Measurements from ENCODE around the gene MTMR4. TPM values are rescaled to one million over a fixed set of nuclear protein-coding genes. Genes with fewer than 3 reads are reported as not detected.

The MTMR4 gene
- total RNA-seq, 1 experiment from 2014 or later: 67.2 TPM

- DNase-seq (ENCODE audit: low read depth, low spot score): no peak
- RAD21 ChIA-PET (ENCODE audit: low non-redundant PET in 1 of 2, low total read pairs in 2 of 2, uncharacterized antibody in 2 of 2, unreplicated experiment in 2 of 2): interaction anchor here in 1 of 2 experiments (1.4 kb wide), 1 partner anchor 9 kb away, joined by 3 read pairs; no protein-coding TSS in a partner anchor
- CTCF ChIA-PET: interaction anchor here (4.3 kb wide), 1 partner anchor 9 kb away, joined by 15 read pairs; no protein-coding TSS in a partner anchor
- no peak overlapping the region for H3K27ac ChIP-seq (ENCODE audit: low read depth, low read length)
- no peak for ATAC-seq
- H3K4me2 ChIP-seq (ENCODE audit: low read length): no peak overlapping the region
- H3K4me3 ChIP-seq (replicated peaks in 1 of 2; ENCODE audit: low read depth in 1 of 2, low read length in 2 of 2): no peak overlapping the region
- POLR2A ChIA-PET: interaction anchor here (0.6 to 4.6 kb wide), 4 partner anchors 10 to 146 kb away, joined by 3 to 29 read pairs (median 4); no protein-coding TSS in a partner anchor
- peaks cover 8 to 15% of the 10 kb centered on the region in 2 experiments; a peak in 3 of 4 replicates for H3K4me1 ChIP-seq (ENCODE audit: control insufficient read depth in 1 of 2, insufficient read depth in 2 of 2, low read length in 2 of 2)
- H3K9ac ChIP-seq (ENCODE audit: low read length): no peak overlapping the region
- H3K9me2 ChIP-seq (ENCODE audit: insufficient read depth): no peaks in the 10 kb centered on the region
- H2AFZ ChIP-seq (ENCODE audit: low read depth, low read length, poor library complexity, severe bottlenecking): no peak overlapping the region
- H3K9me3 ChIP-seq (ENCODE audit: control insufficient read depth in 1 of 2, insufficient read depth in 1 of 2, low read depth in 1 of 2, low read length in 2 of 2): no peaks in the 10 kb centered on the region
- no peaks in the 10 kb centered on the region for H3K36me3 ChIP-seq (ENCODE audit: control insufficient read depth in 1 of 2, insufficient read depth in 2 of 2, low read length in 2 of 2)
- H3K79me2 ChIP-seq (ENCODE audit: insufficient read depth, low read length): no peaks in the 10 kb centered on the region
- no peaks in the 10 kb centered on the region; the same call in 1 of the 2 replicates for H3K27me3 ChIP-seq (ENCODE audit: insufficient read depth, low read length)
- no peak for TF ChIP-seq ELF1 (IDR thresholded peaks at IDR 0.05; ENCODE audit: borderline replicate concordance, low read depth)
- TF ChIP-seq EGR1 (IDR thresholded peaks at IDR 0.05; ENCODE audit: low read depth): no peak
- TF ChIP-seq SP1 (IDR thresholded peaks at IDR 0.05; ENCODE audit: low read depth): no peak
- TF ChIP-seq, protein P1, sequence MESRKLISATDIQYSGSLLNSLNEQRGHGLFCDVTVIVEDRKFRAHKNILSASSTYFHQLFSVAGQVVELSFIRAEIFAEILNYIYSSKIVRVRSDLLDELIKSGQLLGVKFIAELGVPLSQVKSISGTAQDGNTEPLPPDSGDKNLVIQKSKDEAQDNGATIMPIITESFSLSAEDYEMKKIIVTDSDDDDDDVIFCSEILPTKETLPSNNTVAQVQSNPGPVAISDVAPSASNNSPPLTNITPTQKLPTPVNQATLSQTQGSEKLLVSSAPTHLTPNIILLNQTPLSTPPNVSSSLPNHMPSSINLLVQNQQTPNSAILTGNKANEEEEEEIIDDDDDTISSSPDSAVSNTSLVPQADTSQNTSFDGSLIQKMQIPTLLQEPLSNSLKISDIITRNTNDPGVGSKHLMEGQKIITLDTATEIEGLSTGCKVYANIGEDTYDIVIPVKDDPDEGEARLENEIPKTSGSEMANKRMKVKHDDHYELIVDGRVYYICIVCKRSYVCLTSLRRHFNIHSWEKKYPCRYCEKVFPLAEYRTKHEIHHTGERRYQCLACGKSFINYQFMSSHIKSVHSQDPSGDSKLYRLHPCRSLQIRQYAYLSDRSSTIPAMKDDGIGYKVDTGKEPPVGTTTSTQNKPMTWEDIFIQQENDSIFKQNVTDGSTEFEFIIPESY (IDR thresholded peaks at IDR 0.05; ENCODE audit: extremely low read depth, insufficient replicate concordance, low read length): no peak
- TF ChIP-seq EZH2phosphoT487 (IDR thresholded peaks at IDR 0.05; ENCODE audit: borderline replicate concordance): no peak
- TF ChIP-seq POLR2AphosphoS5 (IDR thresholded peaks at IDR 0.05; ENCODE audit: low read depth, low read length): no peak
- intact Hi-C loops (cut with micrococcal nuclease): no loop called here
- no peaks in the 10 kb centered on the region for H4K20me1 ChIP-seq (ENCODE audit: insufficient read depth)
- BruUV-seq (replicated peaks): no TSS peak
These were observed 13.5 kb upstream of the MTMR4 start for GRCh38 chr17:58527949-58528348.

GRCh38 chr17:58527306-58527705, 12.9 kb upstream of the MTMR4 start:
- no peak for DNase-seq (ENCODE audit: low read depth, low spot score)
- CTCF ChIA-PET: interaction anchor here (4.3 kb wide), 1 partner anchor 9 kb away, joined by 15 read pairs; no protein-coding TSS in a partner anchor
- POLR2A ChIA-PET: interaction anchor here (0.6 to 1.5 kb wide), 3 partner anchors 9 to 147 kb away, joined by 3 to 6 read pairs (median 3); no protein-coding TSS in a partner anchor
- TF ChIP-seq EGR1 (IDR thresholded peaks at IDR 0.05; ENCODE audit: low read depth): no peak
- TF ChIP-seq CTCF (IDR thresholded peaks at IDR 0.05 in 2 of 3, conservative IDR thresholded peaks at IDR 0.05 in 1 of 3; ENCODE audit: borderline replicate concordance in 1 of 3, insufficient read depth in 1 of 3, low read depth in 2 of 3, low read length in 2 of 3): peak in 2 of 3 experiments; percentile 35 to 46; a peak in 3 of 6 replicates
- no peak for TF ChIP-seq RAD21 (IDR thresholded peaks at IDR 0.05; ENCODE audit: low read depth)
- no peak for TF ChIP-seq CBX3 (IDR thresholded peaks at IDR 0.05; ENCODE audit: low read depth)
- no peak for TF ChIP-seq ELF1 (IDR thresholded peaks at IDR 0.05; ENCODE audit: borderline replicate concordance, low read depth)
- no peak for TF ChIP-seq SRF (IDR thresholded peaks at IDR 0.05; ENCODE audit: low read depth)
- no peak for TF ChIP-seq SIN3A (IDR thresholded peaks at IDR 0.05; ENCODE audit: low read depth)
- no peak overlapping the region for H3K27ac ChIP-seq (ENCODE audit: low read depth, low read length)
- H3K9me2 ChIP-seq (ENCODE audit: insufficient read depth): no peaks in the 10 kb centered on the region
- ATAC-seq: no peak
- no peak overlapping the region for H3K4me2 ChIP-seq (ENCODE audit: low read length)
- no TSS peak for BruUV-seq (replicated peaks)
- no peaks in the 10 kb centered on the region for H3K27me3 ChIP-seq (ENCODE audit: insufficient read depth, low read length)
- no peak overlapping the region for H2AFZ ChIP-seq (ENCODE audit: low read depth, low read length, poor library complexity, severe bottlenecking)
- RAD21 ChIA-PET (ENCODE audit: low non-redundant PET in 1 of 2, low total read pairs in 2 of 2, uncharacterized antibody in 2 of 2, unreplicated experiment in 2 of 2): interaction anchor here in 1 of 2 experiments (1.4 kb wide), 1 partner anchor 8 kb away, joined by 3 read pairs; no protein-coding TSS in a partner anchor
- no peaks in the 10 kb centered on the region for H3K9me3 ChIP-seq (ENCODE audit: control insufficient read depth in 1 of 2, insufficient read depth in 1 of 2, low read depth in 1 of 2, low read length in 2 of 2)
- H4K20me1 ChIP-seq (ENCODE audit: insufficient read depth): no peaks in the 10 kb centered on the region
- no peaks in the 10 kb centered on the region for H3K79me2 ChIP-seq (ENCODE audit: insufficient read depth, low read length)
- peaks cover 6 to 10% of the 10 kb centered on the region in 2 experiments; a peak in 3 of 4 replicates for H3K4me1 ChIP-seq (ENCODE audit: control insufficient read depth in 1 of 2, insufficient read depth in 2 of 2, low read length in 2 of 2)
- no peak overlapping the region for H3K9ac ChIP-seq (ENCODE audit: low read length)
- no peaks in the 10 kb centered on the region for H3K36me3 ChIP-seq (ENCODE audit: control insufficient read depth in 1 of 2, insufficient read depth in 2 of 2, low read length in 2 of 2)
- H3K4me3 ChIP-seq (replicated peaks in 1 of 2; ENCODE audit: low read depth in 1 of 2, low read length in 2 of 2): no peak overlapping the region
- intact Hi-C loops (cut with micrococcal nuclease): no loop called here
